K562 (cell line): ENCODE data around the gene RPL19. TPM values are rescaled to one million over a fixed set of nuclear protein-coding genes. Genes with fewer than 3 reads are reported as not detected.

Source experiments
- ATAC-seq: fragments of 200-7000 bp; cut with Tn5 transposase; 3 replicates; pipeline ENCODE4 v1.9.1; 2020; ENCODE audit warnings: moderate library complexity
- BruUV-seq: library from RNA; stranded (reverse); fragments of 400-500 nt; replicated peaks from 2 replicates; lab custom pipeline; 2021; lab: Mats Ljungman, UMichigan
- CTCF ChIA-PET: fragments of 300-600 bp; formaldehyde crosslinking; extraction: SDS; loops from one replicate; lab custom pipeline; 2021; ENCODE audit warnings: low intra/inter-chr PET ratio; lab: Yijun Ruan, JAX
- POLR2A ChIA-PET: fragments of 300-600, 350-650 bp; sonication (Branson Sonifier 250); formaldehyde crosslinking; extraction: SDS; loops from one replicate; lab custom pipeline; 2021; ENCODE audit warnings: antibody characterized with exemption, inconsistent platforms; lab: Yijun Ruan, JAX
- DNase-seq, 4 experiments: peaks; one replicate each; pipeline versions ENCODE4 v3.0.0 to v3.0.0-alpha.2; 2011 to 2018; ENCODE audit warnings: low spot score in 3 of 4, mixed read lengths in 3 of 4; ENCODE audit errors: extremely low read depth in 1 of 4
- FAIRE-seq: peaks from 2 replicates; lab custom pipeline; 2011; peaks lifted over from hg19 to GRCh38; lab: Jason Lieb, UNC
- H2AFZ ChIP-seq: 2 replicates; pipeline ENCODE4 v1.6.0; 2011; ENCODE audit warnings: low read depth, low read length, control low read depth, inconsistent platforms
- H3K27ac ChIP-seq: fragments of 200-600 bp; 3 replicates; pipeline ENCODE4 v1.8.0; 2011; ENCODE audit warnings: low read depth, mild to moderate bottlenecking, control low read depth, inconsistent platforms, low read length, moderate library complexity, mixed read lengths; ENCODE audit errors: extremely low read depth
- H3K27me3 ChIP-seq, 2 experiments: fragments of 300-600 bp in 1 of 2; 2 replicates in 1 of 2; 3 replicates in 1 of 2; pipeline versions ENCODE4 v1.6.0 to v1.8.0; 2011; ENCODE audit warnings: inconsistent platforms in 2 of 2, low read length in 2 of 2, mild to moderate bottlenecking in 1 of 2, mixed read lengths in 1 of 2, moderate library complexity in 1 of 2; ENCODE audit not compliant: control insufficient read depth in 2 of 2, insufficient read depth in 2 of 2
- H3K36me3 ChIP-seq: fragments of 300-600 bp; 3 replicates; pipeline ENCODE4 v1.8.0; 2011; ENCODE audit warnings: mild to moderate bottlenecking, low read length, inconsistent platforms; ENCODE audit not compliant: control insufficient read depth, insufficient read depth
- H3K4me1 ChIP-seq, 2 experiments: fragments of 200-600 bp in 1 of 2; replicated peaks in 1 of 2; 2 replicates in 1 of 2; 3 replicates in 1 of 2; pipeline versions ENCODE4 v1.5.1 to v1.8.0; 2011; ENCODE audit warnings: inconsistent platforms in 2 of 2, low read length in 2 of 2, mild to moderate bottlenecking in 1 of 2, mixed read lengths in 1 of 2, moderate library complexity in 1 of 2; ENCODE audit not compliant: control insufficient read depth in 2 of 2, insufficient read depth in 2 of 2
- H3K4me2 ChIP-seq: 2 replicates; pipeline ENCODE4 v1.6.1; 2011; ENCODE audit warnings: low read length, control low read depth, inconsistent platforms, mixed read lengths; ENCODE audit not compliant: insufficient read depth
- H3K4me3 ChIP-seq: fragments of 200-600 bp; sonication (generic), shearing (Covaris generic); 2 replicates; pipeline ENCODE4 v1.5.1; 2016; ENCODE audit warnings: control low read depth, inconsistent platforms
- H3K79me2 ChIP-seq: fragments of 200-600 bp; 3 replicates; pipeline ENCODE4 v1.8.0; 2011; ENCODE audit warnings: low read length, inconsistent platforms; ENCODE audit not compliant: control insufficient read depth, insufficient read depth
- H3K9ac ChIP-seq, 2 experiments: 2 replicates each; pipeline versions ENCODE4 v1.6.0 to v1.6.1; 2011; ENCODE audit warnings: low read depth in 2 of 2, low read length in 2 of 2, control low read depth in 1 of 2, inconsistent platforms in 1 of 2, mild to moderate bottlenecking in 1 of 2, mixed read lengths in 1 of 2; ENCODE audit not compliant: insufficient read depth in 1 of 2
- H3K9me1 ChIP-seq: one replicate; pipeline ENCODE4 v1.6.0; 2011; ENCODE audit warnings: inconsistent platforms, mild to moderate bottlenecking, low read length, moderate library complexity; ENCODE audit not compliant: control insufficient read depth, insufficient read depth
- H3K9me3 ChIP-seq: replicated peaks from 2 replicates; pipeline ENCODE4 v1.5.1; 2011; ENCODE audit warnings: low read depth, low read length, inconsistent platforms; ENCODE audit not compliant: control insufficient read depth, insufficient read depth
- H4K20me1 ChIP-seq: replicated peaks from 2 replicates; pipeline ENCODE4 v1.6.1; 2011; ENCODE audit warnings: low read length, inconsistent platforms, mixed read lengths; ENCODE audit not compliant: control insufficient read depth, insufficient read depth
- CHD2 ChIP-seq: IDR thresholded peaks from 2 replicates; pipeline ENCODE4 v1.6.1; 2011; ENCODE audit warnings: low read depth, low read length
- EGR1 ChIP-seq: fragments of 450-650 bp; conservative IDR thresholded peaks from 2 replicates; pipeline ENCODE4 v1.6.1; 2017; ENCODE audit warnings: mild to moderate bottlenecking
- EHMT2 ChIP-seq: fragments of 450-650 bp; IDR thresholded peaks from 2 replicates; pipeline ENCODE4 v1.6.1; 2018; ENCODE audit warnings: antibody characterized with exemption
- GABPA ChIP-seq: fragments of 200-800 bp; sonication (Bioruptor generic); conservative IDR thresholded peaks from 2 replicates; pipeline ENCODE4 v1.6.1; 2016; ENCODE audit warnings: low read depth, missing genetic modification characterization, missing compliant biosample characterization
- MCM7 ChIP-seq, 2 experiments: fragments of 450-650 bp; IDR thresholded peaks; 2 replicates each; pipeline ENCODE4 v1.6.1; 2016 to 2018
- MIER1 ChIP-seq: fragments of 450-650 bp; IDR thresholded peaks from 2 replicates; pipeline ENCODE4 v1.6.1; 2016; ENCODE audit warnings: antibody characterized with exemption, mild to moderate bottlenecking, low read depth
- MXI1 ChIP-seq: IDR thresholded peaks from 2 replicates; pipeline ENCODE4 v1.6.1; 2011; ENCODE audit warnings: low read depth, mild to moderate bottlenecking, improper control_type of control experiment, low read length
- RNF2 ChIP-seq: sonication (generic); IDR thresholded peaks from 2 replicates; pipeline ENCODE4 v1.6.1; 2016
- SAFB2 ChIP-seq: fragments of 200-400 bp; formaldehyde crosslinking; IDR thresholded peaks from 2 replicates; pipeline ENCODE4 v1.6.1; 2018; ENCODE audit warnings: borderline replicate concordance, low read length, low read depth, moderate library complexity; ENCODE audit not compliant: severe bottlenecking
- SMARCA4 ChIP-seq: fragments of 450-650 bp; IDR thresholded peaks from 2 replicates; pipeline ENCODE4 v1.6.1; 2016
- SP2 ChIP-seq: IDR thresholded peaks from 2 replicates; pipeline ENCODE4 v1.6.1; 2011; ENCODE audit warnings: mild to moderate bottlenecking, low read depth, low read length, moderate library complexity; ENCODE audit not compliant: poor library complexity, severe bottlenecking; ENCODE audit errors: extremely low read depth
- SPI1 ChIP-seq: IDR thresholded peaks from 2 replicates; pipeline ENCODE4 v1.6.1; 2011; ENCODE audit warnings: low read depth, low read length, control low read depth, borderline replicate concordance
- TAF7 ChIP-seq: fragments of 450-650 bp; IDR thresholded peaks from 2 replicates; pipeline ENCODE4 v1.6.1; 2016; ENCODE audit warnings: missing genetic modification characterization, missing compliant biosample characterization
- TARDBP ChIP-seq: fragments of 450-650 bp; IDR thresholded peaks from 2 replicates; pipeline ENCODE4 v1.6.1; 2016
- YY1 ChIP-seq, 3 experiments: IDR thresholded peaks; 2 replicates each; pipeline ENCODE4 v1.6.1; 2011; ENCODE audit warnings: low read length in 2 of 3, mild to moderate bottlenecking in 2 of 3, moderate library complexity in 2 of 3, borderline replicate concordance in 1 of 3, control low read depth in 1 of 3, low read depth in 1 of 3; ENCODE audit not compliant: insufficient read depth in 3 of 3, insufficient replicate concordance in 2 of 3, control insufficient read depth in 1 of 3, insufficient read length in 1 of 3; ENCODE audit errors: extremely low read depth in 1 of 3
- ZNF3 ChIP-seq: fragments of 250-450 bp; sonication (Bioruptor Pico); IDR thresholded peaks from 2 replicates; pipeline ENCODE4 v1.5.0; 2021; ENCODE audit warnings: mild to moderate bottlenecking, moderate library complexity
- WGBS: fragments of 100-300 bp; shearing (Covaris generic); methylation state at CpG from one replicate; pipeline ENCODE4 v1.1.6; 2016; ENCODE audit warnings: low coverage, mixed read lengths; ENCODE audit not compliant: insufficient coverage; ENCODE audit errors: missing lambda C conversion rate; 5-methylcytosine and 5-hydroxymethylcytosine counted together
- in situ Hi-C: fragments of 300-500 bp; cut with MboI; formaldehyde crosslinking; loops from 4 replicates; pipeline ENCODE4 v1.15.0; 2018; ENCODE audit warnings: inconsistent platforms, mixed read lengths
- intact Hi-C: fragments of 100-400 bp; cut with micrococcal nuclease; formaldehyde crosslinking; loops from 2 replicates; pipeline ENCODE4 v1.14.2; 2022
- polyA plus RNA-seq, 8 experiments: library from polyadenylated mRNA; depleted of rRNA in 4 of 8; stranded (reverse) in 5 of 8; unstranded in 3 of 8; fragments of >200 nt; fragmentation: Nextera tagmentation in 2 of 8; fragmentation: Illumina TruSeq in 1 of 8; extraction: Ambion mirVana in 2 of 8; extraction: Trizol in 1 of 8; gene quantifications; 2 replicates each; pipeline versions ENCODE4 v1.2.1 to v1.2.3, GENCODE V29; 2011 to 2014; ENCODE audit warnings: inconsistent platforms in 1 of 8, missing spikeins in 1 of 8
- total RNA-seq, 7 experiments: library from RNA; depleted of rRNA in 6 of 7; stranded (reverse); fragments of >200 nt in 6 of 7; fragmentation: Illumina TruSeq in 2 of 7; extraction: Trizol in 2 of 7; gene quantifications; 2 replicates each; pipeline versions ENCODE4 v1.2.1 to v1.2.3, GENCODE V29; 2011 to 2021; ENCODE audit warnings: low replicate concordance in 1 of 7
- TF ChIP-seq, protein P1 (sequence below): sonication (generic); formaldehyde crosslinking; IDR thresholded peaks from 2 replicates; pipeline ENCODE4 v1.8.0; 2022; ENCODE audit warnings: missing genetic modification reagents, mild to moderate bottlenecking, moderate library complexity, borderline replicate concordance
- TF ChIP-seq, protein P2 (sequence below): fragments of 450-650 bp; IDR thresholded peaks from 2 replicates; pipeline ENCODE4 v1.6.1; 2016; ENCODE audit warnings: low read depth, mild to moderate bottlenecking, moderate library complexity
- TF ChIP-seq, protein P3 (sequence below): fragments of 250-450 bp; sonication (Bioruptor Pico); IDR thresholded peaks from 2 replicates; pipeline ENCODE4 v1.4.0; 2020; ENCODE audit warnings: borderline replicate concordance
- TF ChIP-seq, protein P4 (sequence below): fragments of 250-450 bp; sonication (Bioruptor Pico); IDR thresholded peaks from 2 replicates; pipeline ENCODE4 v1.9.0; 2021; ENCODE audit warnings: mild to moderate bottlenecking

RPL19 gene
- total and polyA plus RNA-seq, 9 of the 15 experiments (the other 6 are each of a cell fraction or from before 2014, with no cell fraction given): 2,263 to 4,614 (median 3,727) TPM

DNA sequence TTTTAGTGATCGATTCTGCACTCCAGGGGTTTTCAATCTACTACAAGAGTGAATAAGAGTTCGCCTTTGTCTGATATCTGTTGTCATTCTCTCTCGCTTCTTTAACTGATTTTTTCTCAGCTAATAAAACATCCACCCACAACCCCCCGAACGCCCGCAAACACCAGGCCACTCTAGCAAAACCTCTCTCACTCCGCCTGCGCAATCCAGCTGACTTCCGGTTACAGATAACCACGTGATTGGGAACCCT, 338 bp upstream of the RPL19 start (continued):
- TF ChIP-seq GABPA (tag) (peak; percentile 93), YY1 (IDR thresholded peaks at IDR 0.05; ENCODE audit: borderline replicate concordance in 1 of 3, control insufficient read depth in 1 of 3, extremely low read depth in 1 of 3, insufficient read depth in 3 of 3, insufficient read length in 1 of 3, insufficient replicate concordance in 2 of 3, low read depth in 1 of 3, low read length in 2 of 3) (no peak), EGR1 (peak; percentile 91), SMARCA4 (no peak), SPI1 (0 out of 2 replicates have a peak, but pooled peaks have one; percentile 15)
- TF ChIP-seq, protein P1, sequence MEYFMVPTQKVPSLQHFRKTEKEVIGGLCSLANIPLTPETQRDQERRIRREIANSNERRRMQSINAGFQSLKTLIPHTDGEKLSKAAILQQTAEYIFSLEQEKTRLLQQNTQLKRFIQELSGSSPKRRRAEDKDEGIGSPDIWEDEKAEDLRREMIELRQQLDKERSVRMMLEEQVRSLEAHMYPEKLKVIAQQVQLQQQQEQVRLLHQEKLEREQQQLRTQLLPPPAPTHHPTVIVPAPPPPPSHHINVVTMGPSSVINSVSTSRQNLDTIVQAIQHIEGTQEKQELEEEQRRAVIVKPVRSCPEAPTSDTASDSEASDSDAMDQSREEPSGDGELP (CRISPR knock-in tag): peak; percentile 87

DNA sequence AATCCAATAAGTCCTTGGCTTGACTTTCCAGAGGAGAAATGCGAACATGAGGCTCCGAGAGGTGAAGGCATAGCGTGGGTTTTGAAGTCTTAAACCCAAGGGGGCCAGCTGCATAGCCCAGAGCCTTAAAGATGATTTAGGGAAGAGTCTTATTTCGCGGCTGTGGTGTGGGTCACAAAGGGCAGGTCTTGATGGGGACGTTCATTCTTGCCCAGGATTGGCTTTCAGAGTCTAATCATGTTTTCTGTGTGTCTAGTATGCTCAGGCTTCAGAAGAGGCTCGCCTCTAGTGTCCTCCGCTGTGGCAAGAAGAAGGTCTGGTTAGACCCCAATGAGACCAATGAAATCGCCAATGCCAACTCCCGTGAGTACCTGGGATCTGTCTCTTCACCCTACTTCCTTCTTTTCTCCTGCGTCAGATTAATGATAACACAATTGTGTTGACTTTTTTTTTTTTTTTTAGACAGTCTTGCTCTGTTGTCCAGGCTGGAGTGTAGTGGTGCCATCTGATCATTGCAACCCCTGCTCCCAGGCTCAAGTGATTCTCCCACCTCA, 951 bp downstream of the RPL19 start:
- H3K36me3 ChIP-seq: peaks cover 46% of the 10 kb centered on the region
- WGBS: 2% methylated on average over 11 of the region's 11 CpGs
- H3K9me1 ChIP-seq: no peaks in the 10 kb centered on the region
- no TSS peak for BruUV-seq
- peak overlapping the region; percentile 98 to 99 for H3K9ac ChIP-seq
- H3K27me3 ChIP-seq: no peaks in the 10 kb centered on the region
- H3K79me2 ChIP-seq: peaks cover 43% of the 10 kb centered on the region
- peak overlapping the region; percentile 99 for H3K27ac ChIP-seq
- no peaks in the 10 kb centered on the region for H3K9me3 ChIP-seq
- DNase-seq: peak in 1 of 4 experiments; percentile 32
- CTCF ChIA-PET: no interaction called here
- H2AFZ ChIP-seq: no peak overlapping the region
- in situ Hi-C loops (no loop called here), intact Hi-C loops (no loop called here)
- POLR2A ChIA-PET: interaction anchor here (0.6 to 1.5 kb wide), 3 partner anchors 22 to 358 kb away, joined by 3 to 4 read pairs (median 4); no protein-coding TSS in a partner anchor
- peak overlapping the region; percentile 73 for H3K4me3 ChIP-seq
- ATAC-seq: no peak
- H3K4me1 ChIP-seq: peaks cover 32 to 34% of the 10 kb centered on the region in 2 experiments; a peak in 4 of 5 replicates
- peaks cover 12% of the 10 kb centered on the region for H4K20me1 ChIP-seq
- H3K4me2 ChIP-seq: peak overlapping the region; percentile 92
- no peak for FAIRE-seq
- TF ChIP-seq SP2: no peak
- TF ChIP-seq, protein P2, sequence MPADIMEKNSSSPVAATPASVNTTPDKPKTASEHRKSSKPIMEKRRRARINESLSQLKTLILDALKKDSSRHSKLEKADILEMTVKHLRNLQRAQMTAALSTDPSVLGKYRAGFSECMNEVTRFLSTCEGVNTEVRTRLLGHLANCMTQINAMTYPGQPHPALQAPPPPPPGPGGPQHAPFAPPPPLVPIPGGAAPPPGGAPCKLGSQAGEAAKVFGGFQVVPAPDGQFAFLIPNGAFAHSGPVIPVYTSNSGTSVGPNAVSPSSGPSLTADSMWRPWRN: no peak
- TF ChIP-seq TARDBP: no peak
- 0 out of 2 replicates have a peak, but pooled peaks have one; percentile 19 for TF ChIP-seq MXI1
- TF ChIP-seq TAF7 (tag): no peak
- no peak for TF ChIP-seq MIER1
- no peak for TF ChIP-seq SAFB2
- no peak for TF ChIP-seq RNF2
- TF ChIP-seq, protein P3, sequence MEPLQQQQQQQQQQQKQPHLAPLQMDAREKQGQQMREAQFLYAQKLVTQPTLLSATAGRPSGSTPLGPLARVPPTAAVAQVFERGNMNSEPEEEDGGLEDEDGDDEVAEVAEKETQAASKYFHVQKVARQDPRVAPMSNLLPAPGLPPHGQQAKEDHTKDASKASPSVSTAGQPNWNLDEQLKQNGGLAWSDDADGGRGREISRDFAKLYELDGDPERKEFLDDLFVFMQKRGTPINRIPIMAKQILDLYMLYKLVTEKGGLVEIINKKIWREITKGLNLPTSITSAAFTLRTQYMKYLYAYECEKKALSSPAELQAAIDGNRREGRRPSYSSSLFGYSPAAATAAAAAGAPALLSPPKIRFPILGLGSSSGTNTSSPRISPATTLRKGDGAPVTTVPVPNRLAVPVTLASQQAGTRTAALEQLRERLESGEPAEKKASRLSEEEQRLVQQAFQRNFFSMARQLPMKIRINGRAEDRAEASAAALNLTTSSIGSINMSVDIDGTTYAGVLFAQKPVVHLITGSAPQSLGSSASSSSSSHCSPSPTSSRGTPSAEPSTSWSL (CRISPR knock-in tag): no peak
- TF ChIP-seq CHD2: no peak
- TF ChIP-seq ZNF3: no peak
- no peak for TF ChIP-seq EHMT2
- TF ChIP-seq, protein P4, sequence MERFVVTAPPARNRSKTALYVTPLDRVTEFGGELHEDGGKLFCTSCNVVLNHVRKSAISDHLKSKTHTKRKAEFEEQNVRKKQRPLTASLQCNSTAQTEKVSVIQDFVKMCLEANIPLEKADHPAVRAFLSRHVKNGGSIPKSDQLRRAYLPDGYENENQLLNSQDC (CRISPR knock-in tag): no peak
- no peak for TF ChIP-seq MCM7 (IDR thresholded peaks at IDR 0.05)
